Measurements from ENCODE around the gene LKAAEAR1. TPM values are rescaled to one million over a fixed set of nuclear protein-coding genes. Genes with fewer than 3 reads are reported as not detected.

Gene LKAAEAR1
- total and polyA plus RNA-seq, 2 of the 13 experiments (the other 11 are each of a cell fraction or from before 2014, with no cell fraction given): not detected

DNA sequence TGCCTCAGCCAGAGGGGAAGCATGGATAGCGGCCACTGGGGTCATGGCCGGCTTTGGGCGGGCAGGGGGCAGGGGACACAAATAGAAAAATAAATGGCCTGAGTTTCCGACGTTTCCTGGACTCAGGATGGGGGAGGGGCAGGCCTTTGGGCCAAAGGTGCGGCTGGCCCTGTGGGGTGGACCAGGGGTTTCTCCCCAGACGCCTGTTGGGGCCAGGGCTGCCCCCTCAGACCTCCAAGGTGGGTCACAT, 27.6 kb downstream of the LKAAEAR1 start (continued):
- TF ChIP-seq ZNF225 (CRISPR knock-in tag; IDR thresholded peaks at IDR 0.05) (no peak), ZNF790 (CRISPR knock-in tag; IDR thresholded peaks at IDR 0.05; ENCODE audit: borderline replicate concordance) (peak; percentile 7; the same call in 1 of the 2 replicates), ZNF766 (CRISPR knock-in tag; IDR thresholded peaks at IDR 0.05; ENCODE audit: borderline replicate concordance) (no peak), ZNF354B (CRISPR knock-in tag; IDR thresholded peaks at IDR 0.05) (no peak), SP140L (CRISPR knock-in tag; IDR thresholded peaks at IDR 0.05; ENCODE audit: borderline replicate concordance) (peak; percentile 40; the same call in 1 of the 2 replicates), TBX2 (CRISPR knock-in tag; IDR thresholded peaks at IDR 0.05; ENCODE audit: borderline replicate concordance) (0 out of 2 replicates have a peak, but pooled peaks have one; percentile 23), FOXM1 (CRISPR knock-in tag; IDR thresholded peaks at IDR 0.05) (no peak), DNMT1 (CRISPR knock-in tag; IDR thresholded peaks at IDR 0.05) (no peak), KDM2A (CRISPR knock-in tag; IDR thresholded peaks at IDR 0.05; ENCODE audit: borderline replicate concordance, low read depth) (no peak)
- TF ChIP-seq, protein P1, sequence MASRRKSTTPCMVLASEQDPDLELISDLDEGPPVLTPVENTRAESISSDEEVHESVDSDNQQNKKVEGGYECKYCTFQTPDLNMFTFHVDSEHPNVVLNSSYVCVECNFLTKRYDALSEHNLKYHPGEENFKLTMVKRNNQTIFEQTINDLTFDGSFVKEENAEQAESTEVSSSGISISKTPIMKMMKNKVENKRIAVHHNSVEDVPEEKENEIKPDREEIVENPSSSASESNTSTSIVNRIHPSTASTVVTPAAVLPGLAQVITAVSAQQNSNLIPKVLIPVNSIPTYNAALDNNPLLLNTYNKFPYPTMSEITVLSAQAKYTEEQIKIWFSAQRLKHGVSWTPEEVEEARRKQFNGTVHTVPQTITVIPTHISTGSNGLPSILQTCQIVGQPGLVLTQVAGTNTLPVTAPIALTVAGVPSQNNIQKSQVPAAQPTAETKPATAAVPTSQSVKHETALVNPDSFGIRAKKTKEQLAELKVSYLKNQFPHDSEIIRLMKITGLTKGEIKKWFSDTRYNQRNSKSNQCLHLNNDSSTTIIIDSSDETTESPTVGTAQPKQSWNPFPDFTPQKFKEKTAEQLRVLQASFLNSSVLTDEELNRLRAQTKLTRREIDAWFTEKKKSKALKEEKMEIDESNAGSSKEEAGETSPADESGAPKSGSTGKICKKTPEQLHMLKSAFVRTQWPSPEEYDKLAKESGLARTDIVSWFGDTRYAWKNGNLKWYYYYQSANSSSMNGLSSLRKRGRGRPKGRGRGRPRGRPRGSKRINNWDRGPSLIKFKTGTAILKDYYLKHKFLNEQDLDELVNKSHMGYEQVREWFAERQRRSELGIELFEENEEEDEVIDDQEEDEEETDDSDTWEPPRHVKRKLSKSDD (CRISPR knock-in tag; IDR thresholded peaks at IDR 0.05; ENCODE audit: low read depth): no peak
- TF ChIP-seq, protein P2, sequence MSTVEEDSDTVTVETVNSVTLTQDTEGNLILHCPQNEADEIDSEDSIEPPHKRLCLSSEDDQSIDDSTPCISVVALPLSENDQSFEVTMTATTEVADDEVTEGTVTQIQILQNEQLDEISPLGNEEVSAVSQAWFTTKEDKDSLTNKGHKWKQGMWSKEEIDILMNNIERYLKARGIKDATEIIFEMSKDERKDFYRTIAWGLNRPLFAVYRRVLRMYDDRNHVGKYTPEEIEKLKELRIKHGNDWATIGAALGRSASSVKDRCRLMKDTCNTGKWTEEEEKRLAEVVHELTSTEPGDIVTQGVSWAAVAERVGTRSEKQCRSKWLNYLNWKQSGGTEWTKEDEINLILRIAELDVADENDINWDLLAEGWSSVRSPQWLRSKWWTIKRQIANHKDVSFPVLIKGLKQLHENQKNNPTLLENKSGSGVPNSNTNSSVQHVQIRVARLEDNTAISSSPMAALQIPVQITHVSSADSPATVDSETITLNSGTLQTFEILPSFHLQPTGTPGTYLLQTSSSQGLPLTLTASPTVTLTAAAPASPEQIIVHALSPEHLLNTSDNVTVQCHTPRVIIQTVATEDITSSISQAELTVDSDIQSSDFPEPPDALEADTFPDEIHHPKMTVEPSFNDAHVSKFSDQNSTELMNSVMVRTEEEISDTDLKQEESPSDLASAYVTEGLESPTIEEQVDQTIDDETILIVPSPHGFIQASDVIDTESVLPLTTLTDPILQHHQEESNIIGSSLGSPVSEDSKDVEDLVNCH (CRISPR knock-in tag; IDR thresholded peaks at IDR 0.05): no peak
- TF ChIP-seq, protein P3, sequence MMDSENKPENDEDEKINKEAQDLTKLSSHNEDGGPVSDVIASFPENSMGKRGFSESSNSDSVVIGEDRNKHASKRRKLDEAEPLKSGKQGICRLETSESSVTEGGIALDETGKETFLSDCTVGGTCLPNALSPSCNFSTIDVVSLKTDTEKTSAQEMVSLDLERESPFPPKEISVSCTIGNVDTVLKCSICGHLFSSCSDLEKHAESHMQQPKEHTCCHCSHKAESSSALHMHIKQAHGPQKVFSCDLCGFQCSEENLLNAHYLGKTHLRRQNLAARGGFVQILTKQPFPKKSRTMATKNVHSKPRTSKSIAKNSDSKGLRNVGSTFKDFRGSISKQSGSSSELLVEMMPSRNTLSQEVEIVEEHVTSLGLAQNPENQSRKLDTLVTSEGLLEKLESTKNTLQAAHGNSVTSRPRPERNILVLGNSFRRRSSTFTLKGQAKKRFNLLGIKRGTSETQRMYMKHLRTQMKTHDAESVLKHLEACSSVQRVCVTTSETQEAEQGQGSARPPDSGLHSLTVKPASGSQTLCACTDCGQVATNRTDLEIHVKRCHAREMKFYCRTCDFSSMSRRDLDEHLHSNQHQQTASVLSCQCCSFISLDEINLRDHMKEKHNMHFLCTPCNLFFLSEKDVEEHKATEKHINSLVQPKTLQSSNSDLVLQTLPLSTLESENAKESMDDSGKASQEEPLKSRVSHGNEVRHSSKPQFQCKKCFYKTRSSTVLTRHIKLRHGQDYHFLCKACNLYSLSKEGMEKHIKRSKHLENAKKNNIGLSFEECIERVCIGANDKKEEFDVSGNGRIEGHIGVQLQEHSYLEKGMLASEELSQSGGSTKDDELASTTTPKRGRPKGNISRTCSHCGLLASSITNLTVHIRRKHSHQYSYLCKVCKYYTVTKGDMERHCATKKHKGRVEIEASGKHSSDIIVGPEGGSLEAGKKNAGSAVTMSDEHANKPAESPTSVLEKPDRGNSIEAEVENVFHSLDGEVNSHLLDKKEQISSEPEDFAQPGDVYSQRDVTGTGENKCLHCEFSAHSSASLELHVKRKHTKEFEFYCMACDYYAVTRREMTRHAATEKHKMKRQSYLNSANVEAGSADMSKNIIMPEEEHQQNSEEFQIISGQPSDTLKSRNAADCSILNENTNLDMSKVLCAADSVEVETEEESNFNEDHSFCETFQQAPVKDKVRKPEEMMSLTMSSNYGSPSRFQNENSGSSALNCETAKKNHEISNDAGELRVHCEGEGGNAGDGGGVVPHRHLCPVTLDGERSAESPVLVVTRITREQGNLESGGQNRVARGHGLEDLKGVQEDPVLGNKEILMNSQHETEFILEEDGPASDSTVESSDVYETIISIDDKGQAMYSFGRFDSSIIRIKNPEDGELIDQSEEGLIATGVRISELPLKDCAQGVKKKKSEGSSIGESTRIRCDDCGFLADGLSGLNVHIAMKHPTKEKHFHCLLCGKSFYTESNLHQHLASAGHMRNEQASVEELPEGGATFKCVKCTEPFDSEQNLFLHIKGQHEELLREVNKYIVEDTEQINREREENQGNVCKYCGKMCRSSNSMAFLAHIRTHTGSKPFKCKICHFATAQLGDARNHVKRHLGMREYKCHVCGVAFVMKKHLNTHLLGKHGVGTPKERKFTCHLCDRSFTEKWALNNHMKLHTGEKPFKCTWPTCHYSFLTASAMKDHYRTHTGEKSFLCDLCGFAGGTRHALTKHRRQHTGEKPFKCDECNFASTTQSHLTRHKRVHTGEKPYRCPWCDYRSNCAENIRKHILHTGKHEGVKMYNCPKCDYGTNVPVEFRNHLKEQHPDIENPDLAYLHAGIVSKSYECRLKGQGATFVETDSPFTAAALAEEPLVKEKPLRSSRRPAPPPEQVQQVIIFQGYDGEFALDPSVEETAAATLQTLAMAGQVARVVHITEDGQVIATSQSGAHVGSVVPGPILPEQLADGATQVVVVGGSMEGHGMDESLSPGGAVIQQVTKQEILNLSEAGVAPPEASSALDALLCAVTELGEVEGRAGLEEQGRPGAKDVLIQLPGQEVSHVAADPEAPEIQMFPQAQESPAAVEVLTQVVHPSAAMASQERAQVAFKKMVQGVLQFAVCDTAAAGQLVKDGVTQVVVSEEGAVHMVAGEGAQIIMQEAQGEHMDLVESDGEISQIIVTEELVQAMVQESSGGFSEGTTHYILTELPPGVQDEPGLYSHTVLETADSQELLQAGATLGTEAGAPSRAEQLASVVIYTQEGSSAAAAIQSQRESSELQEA (CRISPR knock-in tag; IDR thresholded peaks at IDR 0.05; ENCODE audit: not compliant biosample characterization): no peak
- TF ChIP-seq, protein P4, sequence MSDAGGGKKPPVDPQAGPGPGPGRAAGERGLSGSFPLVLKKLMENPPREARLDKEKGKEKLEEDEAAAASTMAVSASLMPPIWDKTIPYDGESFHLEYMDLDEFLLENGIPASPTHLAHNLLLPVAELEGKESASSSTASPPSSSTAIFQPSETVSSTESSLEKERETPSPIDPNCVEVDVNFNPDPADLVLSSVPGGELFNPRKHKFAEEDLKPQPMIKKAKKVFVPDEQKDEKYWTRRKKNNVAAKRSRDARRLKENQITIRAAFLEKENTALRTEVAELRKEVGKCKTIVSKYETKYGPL (CRISPR knock-in tag; IDR thresholded peaks at IDR 0.05): no peak
- TF ChIP-seq, protein P5, sequence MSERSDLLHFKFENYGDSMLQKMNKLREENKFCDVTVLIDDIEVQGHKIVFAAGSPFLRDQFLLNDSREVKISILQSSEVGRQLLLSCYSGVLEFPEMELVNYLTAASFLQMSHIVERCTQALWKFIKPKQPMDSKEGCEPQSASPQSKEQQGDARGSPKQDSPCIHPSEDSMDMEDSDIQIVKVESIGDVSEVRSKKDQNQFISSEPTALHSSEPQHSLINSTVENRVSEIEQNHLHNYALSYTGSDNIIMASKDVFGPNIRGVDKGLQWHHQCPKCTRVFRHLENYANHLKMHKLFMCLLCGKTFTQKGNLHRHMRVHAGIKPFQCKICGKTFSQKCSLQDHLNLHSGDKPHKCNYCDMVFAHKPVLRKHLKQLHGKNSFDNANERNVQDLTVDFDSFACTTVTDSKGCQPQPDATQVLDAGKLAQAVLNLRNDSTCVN (CRISPR knock-in tag; IDR thresholded peaks at IDR 0.05; ENCODE audit: borderline replicate concordance): no peak

Measured in HepG2 (cell line).